ENCODE data around the gene NRM.
A peak's percentile ranks its signal among the peaks of the same experiment; 100 is the strongest.

NRM gene

GRCh38 chr6:30711758-30712380, 21.1 kb upstream of the NRM start:
- peaks cover 93% of the 10 kb centered on the region for H3K36me3 Mint-ChIP-seq (ENCODE audit: low read depth)
- peak overlapping the region; percentile 64 for H3K27ac Mint-ChIP-seq
- DNase-seq, result no peak
- H3K9me3 Mint-ChIP-seq, result peaks cover 2% of the 10 kb centered on the region
- no peaks in the 10 kb centered on the region for H3K27me3 Mint-ChIP-seq
- peaks cover 32% of the 10 kb centered on the region for H3K4me1 Mint-ChIP-seq (ENCODE audit: low read depth)
- H3K4me3 Mint-ChIP-seq, result no peak overlapping the region

- Mint-ChIP-seq H3K27ac (no peak overlapping the region), H3K36me3 (ENCODE audit: low read depth) (peaks cover 93% of the 10 kb centered on the region), H3K4me3 (no peak overlapping the region)
Observed at GRCh38 chr6:30709101-30709868, 18.5 kb upstream of the NRM start.

GRCh38 chr6:30707281-30707850, 16.6 kb upstream of the NRM start:
- Mint-ChIP-seq H3K36me3 (ENCODE audit: low read depth) (peaks cover 93% of the 10 kb centered on the region), H3K27ac (no peak overlapping the region), H3K4me3 (no peak overlapping the region), H3K4me1 (ENCODE audit: low read depth) (peaks cover 8% of the 10 kb centered on the region), H3K27me3 (no peaks in the 10 kb centered on the region), H3K9me3 (no peaks in the 10 kb centered on the region)
- DNase-seq, result no peak

More at GRCh38 chr6:30709101-30709868, 18.5 kb upstream of the NRM start:
- Mint-ChIP-seq H3K4me1 (ENCODE audit: low read depth) (peaks cover 11% of the 10 kb centered on the region), H3K9me3 (no peaks in the 10 kb centered on the region), H3K27me3 (no peaks in the 10 kb centered on the region)
- no peak for DNase-seq

GRCh38 chr6:30705620-30706019, 14.8 kb upstream of the NRM start:
- Mint-ChIP-seq H3K4me1 (ENCODE audit: low read depth) (no peaks in the 10 kb centered on the region), H3K27ac (peak overlapping the region; percentile 12), H3K4me3 (no peak overlapping the region), H3K36me3 (ENCODE audit: low read depth) (peaks cover 83% of the 10 kb centered on the region), H3K27me3 (no peaks in the 10 kb centered on the region), H3K9me3 (no peaks in the 10 kb centered on the region)
- no peak for DNase-seq

- Mint-ChIP-seq H3K27me3 (no peaks in the 10 kb centered on the region), H3K27ac (no peak overlapping the region), H3K9me3 (no peaks in the 10 kb centered on the region), H3K36me3 (ENCODE audit: low read depth) (peaks cover 81% of the 10 kb centered on the region), H3K4me1 (ENCODE audit: low read depth) (no peaks in the 10 kb centered on the region), H3K4me3 (no peak overlapping the region)
- no peak for DNase-seq
Observed at GRCh38 chr6:30703821-30704220, 13.0 kb upstream of the NRM start.

- Mint-ChIP-seq H3K27me3 (no peaks in the 10 kb centered on the region), H3K27ac (no peak overlapping the region), H3K4me1 (ENCODE audit: low read depth) (no peaks in the 10 kb centered on the region), H3K36me3 (ENCODE audit: low read depth) (peaks cover 73% of the 10 kb centered on the region), H3K4me3 (no peak overlapping the region), H3K9me3 (no peaks in the 10 kb centered on the region)
- no peak for DNase-seq
Observed at GRCh38 chr6:30703011-30703410, 12.2 kb upstream of the NRM start.

GRCh38 chr6:30700340-30700739, 9.6 kb upstream of the NRM start:
- DNase-seq, result no peak
- no peak overlapping the region for H3K27ac Mint-ChIP-seq

GRCh38 chr6:30696432-30696831, 5.6 kb upstream of the NRM start:
- no peaks in the 10 kb centered on the region for H3K27me3 Mint-ChIP-seq
- peaks cover 5% of the 10 kb centered on the region for H3K4me1 Mint-ChIP-seq (ENCODE audit: low read depth)
- no peak for DNase-seq
- H3K36me3 Mint-ChIP-seq (ENCODE audit: low read depth), result peaks cover 15% of the 10 kb centered on the region
- no peak overlapping the region for H3K27ac Mint-ChIP-seq
- H3K4me3 Mint-ChIP-seq, result no peak overlapping the region
- no peaks in the 10 kb centered on the region for H3K9me3 Mint-ChIP-seq

More at GRCh38 chr6:30700340-30700739, 9.6 kb upstream of the NRM start:
- peaks cover 50% of the 10 kb centered on the region for H3K36me3 Mint-ChIP-seq (ENCODE audit: low read depth)
- H3K4me3 Mint-ChIP-seq, result no peak overlapping the region
- no peaks in the 10 kb centered on the region for H3K9me3 Mint-ChIP-seq
- no peaks in the 10 kb centered on the region for H3K4me1 Mint-ChIP-seq (ENCODE audit: low read depth)
- H3K27me3 Mint-ChIP-seq, result no peaks in the 10 kb centered on the region

GRCh38 chr6:30691208-30691847, 544 bp upstream of the NRM start:
- Mint-ChIP-seq H3K4me1 (ENCODE audit: low read depth) (peaks cover 43% of the 10 kb centered on the region), H3K36me3 (ENCODE audit: low read depth) (peaks cover 22% of the 10 kb centered on the region), H3K27me3 (no peaks in the 10 kb centered on the region), H3K9me3 (no peaks in the 10 kb centered on the region), H3K4me3 (peak overlapping the region; percentile 92), H3K27ac (peak overlapping the region; percentile 77)
- no peak for DNase-seq

GRCh38 chr6:30689985-30690384, 799 bp downstream of the NRM start:
- Mint-ChIP-seq H3K27me3 (no peaks in the 10 kb centered on the region), H3K4me3 (peak overlapping the region; percentile 92), H3K27ac (peak overlapping the region; percentile 93), H3K36me3 (ENCODE audit: low read depth) (peaks cover 35% of the 10 kb centered on the region), H3K4me1 (ENCODE audit: low read depth) (peaks cover 43% of the 10 kb centered on the region), H3K9me3 (no peaks in the 10 kb centered on the region)
- no peak for DNase-seq

- DNase-seq, result no peak
- Mint-ChIP-seq H3K4me3 (peak overlapping the region; percentile 92), H3K36me3 (ENCODE audit: low read depth) (peaks cover 42% of the 10 kb centered on the region), H3K4me1 (ENCODE audit: low read depth) (peaks cover 43% of the 10 kb centered on the region), H3K9me3 (no peaks in the 10 kb centered on the region), H3K27me3 (no peaks in the 10 kb centered on the region), H3K27ac (peak overlapping the region; percentile 99)
Observed at GRCh38 chr6:30689022-30689865, 1.5 kb downstream of the NRM start.

GRCh38 chr6:30688569-30688968, 2.2 kb downstream of the NRM start:
- H3K4me3 Mint-ChIP-seq, result peak overlapping the region; percentile 94
- peak overlapping the region; percentile 99 for H3K27ac Mint-ChIP-seq
- no peak for DNase-seq
- peaks cover 48% of the 10 kb centered on the region for H3K36me3 Mint-ChIP-seq (ENCODE audit: low read depth)
- no peaks in the 10 kb centered on the region for H3K27me3 Mint-ChIP-seq
- peaks cover 43% of the 10 kb centered on the region for H3K4me1 Mint-ChIP-seq (ENCODE audit: low read depth)
- no peaks in the 10 kb centered on the region for H3K9me3 Mint-ChIP-seq

GRCh38 chr6:30687659-30688431, 2.9 kb downstream of the NRM start:
- DNase-seq, result no peak
- Mint-ChIP-seq H3K27ac (peak overlapping the region; percentile 99), H3K27me3 (no peaks in the 10 kb centered on the region), H3K36me3 (ENCODE audit: low read depth) (peaks cover 56% of the 10 kb centered on the region), H3K4me3 (peak overlapping the region; percentile 94), H3K4me1 (ENCODE audit: low read depth) (peaks cover 43% of the 10 kb centered on the region), H3K9me3 (no peaks in the 10 kb centered on the region)
